ENCODE results near the gene PRKD2.

GRCh38 chr19:46661020-46661731 lies 55.7 kb downstream of the PRKD2 start, which contains the start of gene DACT3:
- no peak for TF ChIP-seq GATA2 (IDR thresholded peaks at IDR 0.05; ENCODE audit: low read depth, low read length)
- TF ChIP-seq GATA3 (IDR thresholded peaks at IDR 0.05; ENCODE audit: low read depth, low read length): no peak
